WTC11 (cell line): ENCODE results near the gene COLQ.

ENCODE experiments used
- CREB1 ChIP-seq: sonication (generic); formaldehyde crosslinking; IDR thresholded peaks from 2 replicates; pipeline ENCODE4 v1.8.0; 2023; ENCODE audit warnings: mild to moderate bottlenecking, missing genetic modification reagents
- ELF4 ChIP-seq: sonication (generic); formaldehyde crosslinking; IDR thresholded peaks from 2 replicates; pipeline ENCODE4 v1.8.1; 2022; ENCODE audit warnings: low read depth, mild to moderate bottlenecking, moderate library complexity, missing genetic modification reagents
- FOXK1 ChIP-seq: sonication (generic); formaldehyde crosslinking; IDR thresholded peaks from 2 replicates; pipeline ENCODE4 v1.8.0; 2022; ENCODE audit warnings: mild to moderate bottlenecking, moderate library complexity, missing genetic modification reagents
- JUN ChIP-seq: sonication (generic); formaldehyde crosslinking; IDR thresholded peaks from 2 replicates; pipeline ENCODE4 v1.8.0; 2023; ENCODE audit warnings: mild to moderate bottlenecking, missing genetic modification reagents
- MXD4 ChIP-seq: fragments of 250-450 bp; sonication (Bioruptor Pico); IDR thresholded peaks from 2 replicates; pipeline ENCODE4 v1.8.0; 2021; ENCODE audit warnings: mild to moderate bottlenecking, moderate library complexity, borderline replicate concordance
- NFYB ChIP-seq: sonication (generic); formaldehyde crosslinking; conservative IDR thresholded peaks from 2 replicates; pipeline ENCODE4 v1.8.0; 2022; ENCODE audit warnings: low read depth, missing genetic modification reagents
- ZNF232 ChIP-seq: sonication (generic); formaldehyde crosslinking; IDR thresholded peaks from 2 replicates; pipeline ENCODE4 v1.8.0; 2022; ENCODE audit warnings: mild to moderate bottlenecking, missing genetic modification reagents
- ZNF671 ChIP-seq: fragments of 250-450 bp; sonication (Bioruptor Pico); IDR thresholded peaks from 2 replicates; pipeline ENCODE4 v1.8.0; 2021; ENCODE audit warnings: mild to moderate bottlenecking
- TF ChIP-seq, protein P1 (sequence below): fragments of 200-600 bp; IDR thresholded peaks from 2 replicates; pipeline ENCODE4 v1.8.0; 2022; ENCODE audit warnings: antibody characterized with exemption
- TF ChIP-seq, protein P2 (sequence below): sonication (generic); formaldehyde crosslinking; IDR thresholded peaks from 2 replicates; pipeline ENCODE4 v1.8.0; 2022; ENCODE audit warnings: missing genetic modification reagents
- TF ChIP-seq, protein P3 (sequence below): sonication (generic); formaldehyde crosslinking; IDR thresholded peaks from 2 replicates; pipeline ENCODE4 v1.8.0; 2022; ENCODE audit warnings: mild to moderate bottlenecking, missing genetic modification reagents

DNA sequence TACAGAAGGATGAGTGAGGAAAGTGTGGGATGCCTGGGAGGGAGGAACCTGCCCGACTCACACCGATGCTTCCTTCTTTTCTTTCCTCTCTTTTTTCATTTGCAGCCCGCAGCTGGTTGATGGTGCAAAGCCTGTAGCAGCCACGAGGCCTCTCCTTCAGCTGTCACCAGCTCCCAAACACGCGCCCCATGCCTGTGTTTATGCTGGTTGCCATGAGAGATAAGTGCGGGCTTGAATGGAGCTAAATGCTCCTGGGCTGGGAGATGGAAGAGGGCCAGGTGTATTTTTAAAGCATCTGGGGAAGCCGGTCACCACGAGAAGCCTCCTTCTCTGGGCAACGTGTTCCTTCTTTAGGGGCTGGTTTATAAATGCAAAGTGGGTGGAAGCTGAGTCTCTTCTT, 9.3 kb downstream of the COLQ start:
- TF ChIP-seq ZNF671 = no peak
- no peak for TF ChIP-seq JUN (CRISPR knock-in tag)
- TF ChIP-seq, protein P1, sequence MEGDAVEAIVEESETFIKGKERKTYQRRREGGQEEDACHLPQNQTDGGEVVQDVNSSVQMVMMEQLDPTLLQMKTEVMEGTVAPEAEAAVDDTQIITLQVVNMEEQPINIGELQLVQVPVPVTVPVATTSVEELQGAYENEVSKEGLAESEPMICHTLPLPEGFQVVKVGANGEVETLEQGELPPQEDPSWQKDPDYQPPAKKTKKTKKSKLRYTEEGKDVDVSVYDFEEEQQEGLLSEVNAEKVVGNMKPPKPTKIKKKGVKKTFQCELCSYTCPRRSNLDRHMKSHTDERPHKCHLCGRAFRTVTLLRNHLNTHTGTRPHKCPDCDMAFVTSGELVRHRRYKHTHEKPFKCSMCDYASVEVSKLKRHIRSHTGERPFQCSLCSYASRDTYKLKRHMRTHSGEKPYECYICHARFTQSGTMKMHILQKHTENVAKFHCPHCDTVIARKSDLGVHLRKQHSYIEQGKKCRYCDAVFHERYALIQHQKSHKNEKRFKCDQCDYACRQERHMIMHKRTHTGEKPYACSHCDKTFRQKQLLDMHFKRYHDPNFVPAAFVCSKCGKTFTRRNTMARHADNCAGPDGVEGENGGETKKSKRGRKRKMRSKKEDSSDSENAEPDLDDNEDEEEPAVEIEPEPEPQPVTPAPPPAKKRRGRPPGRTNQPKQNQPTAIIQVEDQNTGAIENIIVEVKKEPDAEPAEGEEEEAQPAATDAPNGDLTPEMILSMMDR = no peak
- TF ChIP-seq, protein P2, sequence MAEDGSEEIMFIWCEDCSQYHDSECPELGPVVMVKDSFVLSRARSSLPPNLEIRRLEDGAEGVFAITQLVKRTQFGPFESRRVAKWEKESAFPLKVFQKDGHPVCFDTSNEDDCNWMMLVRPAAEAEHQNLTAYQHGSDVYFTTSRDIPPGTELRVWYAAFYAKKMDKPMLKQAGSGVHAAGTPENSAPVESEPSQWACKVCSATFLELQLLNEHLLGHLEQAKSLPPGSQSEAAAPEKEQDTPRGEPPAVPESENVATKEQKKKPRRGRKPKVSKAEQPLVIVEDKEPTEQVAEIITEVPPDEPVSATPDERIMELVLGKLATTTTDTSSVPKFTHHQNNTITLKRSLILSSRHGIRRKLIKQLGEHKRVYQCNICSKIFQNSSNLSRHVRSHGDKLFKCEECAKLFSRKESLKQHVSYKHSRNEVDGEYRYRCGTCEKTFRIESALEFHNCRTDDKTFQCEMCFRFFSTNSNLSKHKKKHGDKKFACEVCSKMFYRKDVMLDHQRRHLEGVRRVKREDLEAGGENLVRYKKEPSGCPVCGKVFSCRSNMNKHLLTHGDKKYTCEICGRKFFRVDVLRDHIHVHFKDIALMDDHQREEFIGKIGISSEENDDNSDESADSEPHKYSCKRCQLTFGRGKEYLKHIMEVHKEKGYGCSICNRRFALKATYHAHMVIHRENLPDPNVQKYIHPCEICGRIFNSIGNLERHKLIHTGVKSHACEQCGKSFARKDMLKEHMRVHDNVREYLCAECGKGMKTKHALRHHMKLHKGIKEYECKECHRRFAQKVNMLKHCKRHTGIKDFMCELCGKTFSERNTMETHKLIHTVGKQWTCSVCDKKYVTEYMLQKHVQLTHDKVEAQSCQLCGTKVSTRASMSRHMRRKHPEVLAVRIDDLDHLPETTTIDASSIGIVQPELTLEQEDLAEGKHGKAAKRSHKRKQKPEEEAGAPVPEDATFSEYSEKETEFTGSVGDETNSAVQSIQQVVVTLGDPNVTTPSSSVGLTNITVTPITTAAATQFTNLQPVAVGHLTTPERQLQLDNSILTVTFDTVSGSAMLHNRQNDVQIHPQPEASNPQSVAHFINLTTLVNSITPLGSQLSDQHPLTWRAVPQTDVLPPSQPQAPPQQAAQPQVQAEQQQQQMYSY = no peak
- no peak for TF ChIP-seq FOXK1 (CRISPR knock-in tag)
- TF ChIP-seq MXD4 (CRISPR knock-in tag) = no peak
- no peak for TF ChIP-seq NFYB (CRISPR knock-in tag)
- TF ChIP-seq ELF4 = no peak
- TF ChIP-seq, protein P3, sequence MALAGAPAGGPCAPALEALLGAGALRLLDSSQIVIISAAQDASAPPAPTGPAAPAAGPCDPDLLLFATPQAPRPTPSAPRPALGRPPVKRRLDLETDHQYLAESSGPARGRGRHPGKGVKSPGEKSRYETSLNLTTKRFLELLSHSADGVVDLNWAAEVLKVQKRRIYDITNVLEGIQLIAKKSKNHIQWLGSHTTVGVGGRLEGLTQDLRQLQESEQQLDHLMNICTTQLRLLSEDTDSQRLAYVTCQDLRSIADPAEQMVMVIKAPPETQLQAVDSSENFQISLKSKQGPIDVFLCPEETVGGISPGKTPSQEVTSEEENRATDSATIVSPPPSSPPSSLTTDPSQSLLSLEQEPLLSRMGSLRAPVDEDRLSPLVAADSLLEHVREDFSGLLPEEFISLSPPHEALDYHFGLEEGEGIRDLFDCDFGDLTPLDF (CRISPR knock-in tag) = no peak
- no peak for TF ChIP-seq ZNF232 (CRISPR knock-in tag)
- no peak for TF ChIP-seq CREB1 (CRISPR knock-in tag)
